Measurements from ENCODE around the gene PHPT1. TPM values are rescaled to one million over a fixed set of nuclear protein-coding genes. Genes with fewer than 3 reads are reported as not detected.

PHPT1 gene
- total and polyA plus RNA-seq, 2 of the 13 experiments (the other 11 are each of a cell fraction or from before 2014, with no cell fraction given), result 189 to 192 TPM

DNA sequence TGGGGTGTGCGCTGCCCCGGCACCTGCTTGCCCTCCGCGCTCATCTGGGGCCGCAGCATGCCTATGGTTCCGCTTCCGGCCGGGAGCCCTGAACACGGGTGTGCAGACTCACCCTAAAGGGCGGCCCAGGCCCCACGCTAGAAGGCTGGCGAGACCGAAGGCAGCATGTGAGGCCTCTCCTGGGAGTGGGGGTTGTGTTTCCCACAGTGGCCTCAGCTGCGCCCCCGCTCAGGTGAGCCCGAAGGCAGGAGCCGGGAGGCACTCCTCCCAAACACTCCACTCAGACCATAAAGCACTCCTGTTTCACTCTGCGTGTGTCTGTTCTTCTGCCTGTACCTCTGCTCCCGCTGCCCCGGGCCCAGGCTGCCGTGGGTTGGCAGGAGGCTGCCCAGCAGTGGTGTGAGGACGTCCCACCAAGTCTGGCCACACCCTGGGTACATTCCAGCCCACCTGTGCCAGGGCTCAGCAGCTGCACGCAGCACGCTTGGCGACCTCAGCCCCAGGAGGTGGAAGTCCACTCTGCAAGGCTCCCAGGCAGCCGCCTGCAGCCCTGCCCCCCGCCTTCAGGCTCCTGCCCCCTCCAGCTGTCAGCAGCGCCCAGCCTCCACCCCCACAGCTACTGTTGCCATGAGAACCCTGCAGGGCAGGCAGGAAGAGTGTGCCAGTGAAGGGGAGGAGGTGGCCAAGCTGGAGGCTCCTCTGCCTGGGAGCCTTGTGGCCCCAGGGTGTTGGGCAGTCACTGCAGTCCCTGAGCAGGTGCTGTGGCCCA, 8.1 kb upstream of the PHPT1 start (continued):
- TF ChIP-seq, protein P1, sequence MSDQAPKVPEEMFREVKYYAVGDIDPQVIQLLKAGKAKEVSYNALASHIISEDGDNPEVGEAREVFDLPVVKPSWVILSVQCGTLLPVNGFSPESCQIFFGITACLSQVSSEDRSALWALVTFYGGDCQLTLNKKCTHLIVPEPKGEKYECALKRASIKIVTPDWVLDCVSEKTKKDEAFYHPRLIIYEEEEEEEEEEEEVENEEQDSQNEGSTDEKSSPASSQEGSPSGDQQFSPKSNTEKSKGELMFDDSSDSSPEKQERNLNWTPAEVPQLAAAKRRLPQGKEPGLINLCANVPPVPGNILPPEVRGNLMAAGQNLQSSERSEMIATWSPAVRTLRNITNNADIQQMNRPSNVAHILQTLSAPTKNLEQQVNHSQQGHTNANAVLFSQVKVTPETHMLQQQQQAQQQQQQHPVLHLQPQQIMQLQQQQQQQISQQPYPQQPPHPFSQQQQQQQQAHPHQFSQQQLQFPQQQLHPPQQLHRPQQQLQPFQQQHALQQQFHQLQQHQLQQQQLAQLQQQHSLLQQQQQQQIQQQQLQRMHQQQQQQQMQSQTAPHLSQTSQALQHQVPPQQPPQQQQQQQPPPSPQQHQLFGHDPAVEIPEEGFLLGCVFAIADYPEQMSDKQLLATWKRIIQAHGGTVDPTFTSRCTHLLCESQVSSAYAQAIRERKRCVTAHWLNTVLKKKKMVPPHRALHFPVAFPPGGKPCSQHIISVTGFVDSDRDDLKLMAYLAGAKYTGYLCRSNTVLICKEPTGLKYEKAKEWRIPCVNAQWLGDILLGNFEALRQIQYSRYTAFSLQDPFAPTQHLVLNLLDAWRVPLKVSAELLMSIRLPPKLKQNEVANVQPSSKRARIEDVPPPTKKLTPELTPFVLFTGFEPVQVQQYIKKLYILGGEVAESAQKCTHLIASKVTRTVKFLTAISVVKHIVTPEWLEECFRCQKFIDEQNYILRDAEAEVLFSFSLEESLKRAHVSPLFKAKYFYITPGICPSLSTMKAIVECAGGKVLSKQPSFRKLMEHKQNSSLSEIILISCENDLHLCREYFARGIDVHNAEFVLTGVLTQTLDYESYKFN (CRISPR knock-in tag; conservative IDR thresholded peaks at IDR 0.05), result peak; percentile 84
- TF ChIP-seq, protein P2, sequence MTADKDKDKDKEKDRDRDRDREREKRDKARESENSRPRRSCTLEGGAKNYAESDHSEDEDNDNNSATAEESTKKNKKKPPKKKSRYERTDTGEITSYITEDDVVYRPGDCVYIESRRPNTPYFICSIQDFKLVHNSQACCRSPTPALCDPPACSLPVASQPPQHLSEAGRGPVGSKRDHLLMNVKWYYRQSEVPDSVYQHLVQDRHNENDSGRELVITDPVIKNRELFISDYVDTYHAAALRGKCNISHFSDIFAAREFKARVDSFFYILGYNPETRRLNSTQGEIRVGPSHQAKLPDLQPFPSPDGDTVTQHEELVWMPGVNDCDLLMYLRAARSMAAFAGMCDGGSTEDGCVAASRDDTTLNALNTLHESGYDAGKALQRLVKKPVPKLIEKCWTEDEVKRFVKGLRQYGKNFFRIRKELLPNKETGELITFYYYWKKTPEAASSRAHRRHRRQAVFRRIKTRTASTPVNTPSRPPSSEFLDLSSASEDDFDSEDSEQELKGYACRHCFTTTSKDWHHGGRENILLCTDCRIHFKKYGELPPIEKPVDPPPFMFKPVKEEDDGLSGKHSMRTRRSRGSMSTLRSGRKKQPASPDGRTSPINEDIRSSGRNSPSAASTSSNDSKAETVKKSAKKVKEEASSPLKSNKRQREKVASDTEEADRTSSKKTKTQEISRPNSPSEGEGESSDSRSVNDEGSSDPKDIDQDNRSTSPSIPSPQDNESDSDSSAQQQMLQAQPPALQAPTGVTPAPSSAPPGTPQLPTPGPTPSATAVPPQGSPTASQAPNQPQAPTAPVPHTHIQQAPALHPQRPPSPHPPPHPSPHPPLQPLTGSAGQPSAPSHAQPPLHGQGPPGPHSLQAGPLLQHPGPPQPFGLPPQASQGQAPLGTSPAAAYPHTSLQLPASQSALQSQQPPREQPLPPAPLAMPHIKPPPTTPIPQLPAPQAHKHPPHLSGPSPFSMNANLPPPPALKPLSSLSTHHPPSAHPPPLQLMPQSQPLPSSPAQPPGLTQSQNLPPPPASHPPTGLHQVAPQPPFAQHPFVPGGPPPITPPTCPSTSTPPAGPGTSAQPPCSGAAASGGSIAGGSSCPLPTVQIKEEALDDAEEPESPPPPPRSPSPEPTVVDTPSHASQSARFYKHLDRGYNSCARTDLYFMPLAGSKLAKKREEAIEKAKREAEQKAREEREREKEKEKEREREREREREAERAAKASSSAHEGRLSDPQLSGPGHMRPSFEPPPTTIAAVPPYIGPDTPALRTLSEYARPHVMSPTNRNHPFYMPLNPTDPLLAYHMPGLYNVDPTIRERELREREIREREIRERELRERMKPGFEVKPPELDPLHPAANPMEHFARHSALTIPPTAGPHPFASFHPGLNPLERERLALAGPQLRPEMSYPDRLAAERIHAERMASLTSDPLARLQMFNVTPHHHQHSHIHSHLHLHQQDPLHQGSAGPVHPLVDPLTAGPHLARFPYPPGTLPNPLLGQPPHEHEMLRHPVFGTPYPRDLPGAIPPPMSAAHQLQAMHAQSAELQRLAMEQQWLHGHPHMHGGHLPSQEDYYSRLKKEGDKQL (CRISPR knock-in tag; IDR thresholded peaks at IDR 0.05; ENCODE audit: low read depth), result no peak
- no peak for TF ChIP-seq SNAPC2 (CRISPR knock-in tag; IDR thresholded peaks at IDR 0.05)
- no peak for TF ChIP-seq NFIC (IDR thresholded peaks at IDR 0.05; ENCODE audit: low read length)
- TF ChIP-seq, protein P3, sequence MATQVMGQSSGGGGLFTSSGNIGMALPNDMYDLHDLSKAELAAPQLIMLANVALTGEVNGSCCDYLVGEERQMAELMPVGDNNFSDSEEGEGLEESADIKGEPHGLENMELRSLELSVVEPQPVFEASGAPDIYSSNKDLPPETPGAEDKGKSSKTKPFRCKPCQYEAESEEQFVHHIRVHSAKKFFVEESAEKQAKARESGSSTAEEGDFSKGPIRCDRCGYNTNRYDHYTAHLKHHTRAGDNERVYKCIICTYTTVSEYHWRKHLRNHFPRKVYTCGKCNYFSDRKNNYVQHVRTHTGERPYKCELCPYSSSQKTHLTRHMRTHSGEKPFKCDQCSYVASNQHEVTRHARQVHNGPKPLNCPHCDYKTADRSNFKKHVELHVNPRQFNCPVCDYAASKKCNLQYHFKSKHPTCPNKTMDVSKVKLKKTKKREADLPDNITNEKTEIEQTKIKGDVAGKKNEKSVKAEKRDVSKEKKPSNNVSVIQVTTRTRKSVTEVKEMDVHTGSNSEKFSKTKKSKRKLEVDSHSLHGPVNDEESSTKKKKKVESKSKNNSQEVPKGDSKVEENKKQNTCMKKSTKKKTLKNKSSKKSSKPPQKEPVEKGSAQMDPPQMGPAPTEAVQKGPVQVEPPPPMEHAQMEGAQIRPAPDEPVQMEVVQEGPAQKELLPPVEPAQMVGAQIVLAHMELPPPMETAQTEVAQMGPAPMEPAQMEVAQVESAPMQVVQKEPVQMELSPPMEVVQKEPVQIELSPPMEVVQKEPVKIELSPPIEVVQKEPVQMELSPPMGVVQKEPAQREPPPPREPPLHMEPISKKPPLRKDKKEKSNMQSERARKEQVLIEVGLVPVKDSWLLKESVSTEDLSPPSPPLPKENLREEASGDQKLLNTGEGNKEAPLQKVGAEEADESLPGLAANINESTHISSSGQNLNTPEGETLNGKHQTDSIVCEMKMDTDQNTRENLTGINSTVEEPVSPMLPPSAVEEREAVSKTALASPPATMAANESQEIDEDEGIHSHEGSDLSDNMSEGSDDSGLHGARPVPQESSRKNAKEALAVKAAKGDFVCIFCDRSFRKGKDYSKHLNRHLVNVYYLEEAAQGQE (IDR thresholded peaks at IDR 0.05; ENCODE audit: borderline replicate concordance in 1 of 2, low read depth in 1 of 2, low read length in 2 of 2), result no peak
- no peak for TF ChIP-seq IKZF1 (IDR thresholded peaks at IDR 0.05)
- TF ChIP-seq, protein P4, sequence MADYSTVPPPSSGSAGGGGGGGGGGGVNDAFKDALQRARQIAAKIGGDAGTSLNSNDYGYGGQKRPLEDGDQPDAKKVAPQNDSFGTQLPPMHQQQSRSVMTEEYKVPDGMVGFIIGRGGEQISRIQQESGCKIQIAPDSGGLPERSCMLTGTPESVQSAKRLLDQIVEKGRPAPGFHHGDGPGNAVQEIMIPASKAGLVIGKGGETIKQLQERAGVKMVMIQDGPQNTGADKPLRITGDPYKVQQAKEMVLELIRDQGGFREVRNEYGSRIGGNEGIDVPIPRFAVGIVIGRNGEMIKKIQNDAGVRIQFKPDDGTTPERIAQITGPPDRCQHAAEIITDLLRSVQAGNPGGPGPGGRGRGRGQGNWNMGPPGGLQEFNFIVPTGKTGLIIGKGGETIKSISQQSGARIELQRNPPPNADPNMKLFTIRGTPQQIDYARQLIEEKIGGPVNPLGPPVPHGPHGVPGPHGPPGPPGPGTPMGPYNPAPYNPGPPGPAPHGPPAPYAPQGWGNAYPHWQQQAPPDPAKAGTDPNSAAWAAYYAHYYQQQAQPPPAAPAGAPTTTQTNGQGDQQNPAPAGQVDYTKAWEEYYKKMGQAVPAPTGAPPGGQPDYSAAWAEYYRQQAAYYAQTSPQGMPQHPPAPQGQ (CRISPR knock-in tag; IDR thresholded peaks at IDR 0.05; ENCODE audit: borderline replicate concordance), result no peak
- no peak for TF ChIP-seq ZNF558 (CRISPR knock-in tag; IDR thresholded peaks at IDR 0.05; ENCODE audit: borderline replicate concordance)
- no peak for TF ChIP-seq ZNF446 (CRISPR knock-in tag; IDR thresholded peaks at IDR 0.05)
- no peak for TF ChIP-seq ARNT (IDR thresholded peaks at IDR 0.05)
- TF ChIP-seq PAWR (CRISPR knock-in tag; IDR thresholded peaks at IDR 0.05; ENCODE audit: borderline replicate concordance), result no peak
- no peak for TF ChIP-seq ZNF484 (CRISPR knock-in tag; IDR thresholded peaks at IDR 0.05; ENCODE audit: borderline replicate concordance, low read depth)
- TF ChIP-seq ZNF34 (CRISPR knock-in tag; IDR thresholded peaks at IDR 0.05; ENCODE audit: borderline replicate concordance), result peak; percentile 87; the same call in 1 of the 2 replicates

All from HepG2 (cell line).